Common myeloid progenitor, CD34-positive (primary cell): ENCODE results near the gene SCN1A.

ENCODE experiments used
- CTCF ChIA-PET: fragments of 350-600 bp; sonication (Branson Sonifier 250); formaldehyde crosslinking; loops from one replicate; lab custom pipeline; 2021; ENCODE audit warnings: antibody characterized with exemption; lab: Charles Lee
- POLR2A ChIA-PET: fragments of 350-600 bp; sonication (Branson Sonifier 250); formaldehyde crosslinking; loops from one replicate; lab custom pipeline; 2021; ENCODE audit warnings: antibody characterized with exemption; lab: Charles Lee
- DNase-seq, 3 donors: peaks; one replicate each; pipeline versions ENCODE4 v3.0.0 to v3.0.0-alpha.2; 2013
- H3K27ac ChIP-seq, 2 experiments: 1 replicate in 1 of 2; 2 replicates in 1 of 2; pipeline ENCODE4 v1.7.0; 2013; ENCODE audit warnings: inconsistent platforms in 2 of 2, low read length in 2 of 2, mild to moderate bottlenecking in 2 of 2, low read depth in 1 of 2, moderate library complexity in 1 of 2; ENCODE audit not compliant: severe bottlenecking in 2 of 2, insufficient read depth in 1 of 2, poor library complexity in 1 of 2
- H3K27me3 ChIP-seq, 5 experiments: replicated peaks in 2 of 5; 1 replicate in 3 of 5; 2 replicates in 2 of 5; pipeline versions ENCODE4 v1.6.1 to v1.7.0; 2013; ENCODE audit warnings: low read length in 4 of 5, mild to moderate bottlenecking in 2 of 5, moderate library complexity in 2 of 5, inconsistent platforms in 1 of 5; ENCODE audit not compliant: insufficient read depth in 5 of 5, control insufficient read depth in 4 of 5
- H3K36me3 ChIP-seq, 4 experiments: 1 replicate in 2 of 4; 2 replicates in 2 of 4; pipeline versions ENCODE4 v1.6.1 to v1.7.0; 2013; ENCODE audit warnings: low read length in 3 of 4, control low read depth in 1 of 4, mild to moderate bottlenecking in 1 of 4; ENCODE audit not compliant: control insufficient read depth in 4 of 4, insufficient read depth in 4 of 4
- H3K4me1 ChIP-seq, 4 experiments: 1 replicate in 3 of 4; 2 replicates in 1 of 4; pipeline versions ENCODE4 v1.6.1 to v1.7.1; 2013; ENCODE audit warnings: low read length in 3 of 4, mild to moderate bottlenecking in 3 of 4, control low read depth in 1 of 4, inconsistent platforms in 1 of 4, moderate library complexity in 1 of 4; ENCODE audit not compliant: control insufficient read depth in 4 of 4, insufficient read depth in 4 of 4; ENCODE audit errors: control extremely low read depth in 1 of 4
- H3K4me3 ChIP-seq, 7 experiments: 1 replicate in 4 of 7; 2 replicates in 3 of 7; pipeline versions ENCODE4 v1.5.1 to v1.7.0; 2013; ENCODE audit warnings: mild to moderate bottlenecking in 7 of 7, low read length in 6 of 7, moderate library complexity in 6 of 7, inconsistent platforms in 2 of 7, low read depth in 2 of 7, control low read depth in 1 of 7; ENCODE audit not compliant: insufficient read depth in 4 of 7, control insufficient read depth in 1 of 7; ENCODE audit errors: extremely low read depth in 1 of 7
- H3K9me3 ChIP-seq, 5 experiments: 1 replicate in 4 of 5; 2 replicates in 1 of 5; pipeline versions ENCODE4 v1.6.1 to v1.7.1; 2013; ENCODE audit warnings: low read length in 4 of 5, mild to moderate bottlenecking in 2 of 5, inconsistent platforms in 1 of 5, low read depth in 1 of 5, moderate library complexity in 1 of 5; ENCODE audit not compliant: control insufficient read depth in 4 of 5, insufficient read depth in 2 of 5; ENCODE audit errors: control extremely low read depth in 1 of 5
- WGBS: methylation state at CpG from one replicate; pipeline ENCODE4 v1.1.5; 2013; ENCODE audit not compliant: insufficient coverage; 5-methylcytosine and 5-hydroxymethylcytosine counted together

Gene SCN1A

DNA sequence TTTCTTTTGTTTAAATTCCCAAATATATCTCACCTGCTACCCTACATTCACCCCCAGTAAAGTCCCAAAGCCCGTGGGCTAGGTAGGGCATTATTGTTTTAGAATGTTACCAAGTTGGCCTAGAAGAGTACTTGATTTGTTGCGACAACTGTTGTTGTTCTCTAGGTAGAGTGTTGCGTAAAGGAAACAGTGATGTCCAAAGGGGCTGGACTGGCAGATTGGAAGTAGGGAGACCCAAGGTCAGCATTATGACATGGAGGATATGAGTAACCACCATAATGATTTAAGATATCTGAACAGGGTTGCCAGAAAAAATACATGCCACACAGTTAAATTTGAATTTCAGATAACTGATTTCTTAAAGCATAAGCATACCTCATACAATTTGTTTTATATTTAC, 39.2 kb downstream of the SCN1A start:
- H3K4me1 ChIP-seq = peaks cover 0 to 7% (median 3%) of the 10 kb centered on the region in 4 experiments
- no peak for DNase-seq
- CTCF ChIA-PET = no interaction called here

DNA sequence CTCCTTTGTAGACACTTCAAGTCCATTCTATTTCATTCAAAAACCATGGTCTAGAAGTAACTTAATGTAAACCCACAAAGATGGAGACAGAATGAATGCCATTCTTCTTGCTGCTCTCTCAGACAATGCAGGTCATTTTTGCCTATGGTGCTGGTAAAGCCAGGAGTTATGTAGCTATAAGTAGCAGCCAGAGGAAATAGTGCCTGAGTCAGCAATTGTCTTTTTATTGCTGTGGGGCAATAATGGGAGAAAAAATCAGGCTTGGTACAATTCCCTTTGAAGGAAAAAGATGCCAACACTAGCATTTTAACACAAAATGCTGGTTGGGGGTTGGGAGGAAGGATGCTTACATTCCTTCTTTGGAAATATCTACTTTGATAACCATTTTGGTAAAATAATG, 43.5 kb downstream of the SCN1A start:
- H3K9me3 ChIP-seq = no peaks in the 10 kb centered on the region
- H3K4me3 ChIP-seq = no peak overlapping the region
- no peak overlapping the region for H3K27ac ChIP-seq
- CTCF ChIA-PET = no interaction called here
- no peaks in the 10 kb centered on the region for H3K27me3 ChIP-seq
- H3K36me3 ChIP-seq = no peaks in the 10 kb centered on the region
- DNase-seq = no peak
- H3K4me1 ChIP-seq = no peaks in the 10 kb centered on the region
- POLR2A ChIA-PET = no interaction called here

More for the DNA sequence above, 39.2 kb downstream of the SCN1A start:
- Histone ChIP-seq H3K9me3 (no peaks in the 10 kb centered on the region), H3K27me3 (no peaks in the 10 kb centered on the region), H3K36me3 (no peaks in the 10 kb centered on the region), H3K4me3 (no peak overlapping the region), H3K27ac (no peak overlapping the region)
- POLR2A ChIA-PET = no interaction called here
- WGBS = 91% methylated on average over 2 of the region's 3 CpGs

DNA sequence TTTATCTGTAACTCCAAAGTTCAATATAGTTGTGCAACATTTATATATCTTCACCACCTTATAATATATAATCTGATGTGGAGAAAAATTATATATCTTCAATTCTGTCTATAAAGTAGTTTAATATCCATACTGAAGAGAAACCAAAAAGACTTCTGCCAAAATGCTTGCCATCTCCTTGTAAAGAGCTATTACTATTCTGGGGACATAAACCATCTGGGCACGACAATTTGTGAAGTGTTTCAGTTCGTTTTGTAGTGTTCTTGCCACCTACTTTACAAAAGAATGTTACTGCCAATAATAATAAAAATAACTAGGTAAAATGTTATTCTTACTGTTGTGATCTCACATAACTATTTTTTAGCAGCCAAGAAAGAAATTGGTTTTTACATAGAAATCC, 45.1 kb downstream of the SCN1A start:
- ChIA-PET CTCF (no interaction called here), POLR2A (no interaction called here)
- no CpG with 5 or more reads among the region's 2 CpGs for WGBS

DNA sequence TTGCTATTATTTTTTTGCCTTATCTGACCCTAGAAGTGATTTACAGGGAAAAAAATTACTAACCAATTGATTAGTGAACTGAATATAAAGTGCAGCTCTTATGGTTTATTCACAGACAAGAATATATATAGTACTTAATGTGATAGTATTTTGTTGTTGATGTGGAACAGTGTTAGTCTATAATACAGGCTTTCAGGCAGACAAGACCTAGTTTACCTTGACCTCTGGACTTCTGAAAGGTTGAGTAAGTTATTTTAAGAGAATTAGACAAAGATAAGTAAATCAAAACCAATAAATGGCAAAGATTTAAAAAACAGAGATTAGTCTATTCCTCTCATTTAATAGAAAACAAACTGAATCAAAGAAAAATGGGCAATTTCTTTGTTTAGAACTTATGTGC, 46.0 kb downstream of the SCN1A start:
- CTCF ChIA-PET = interaction anchor here (1.4 kb wide), 1 partner anchor 15 kb away, joined by 3 read pairs; no protein-coding TSS in a partner anchor
- H3K36me3 ChIP-seq = no peaks in the 10 kb centered on the region
- H3K9me3 ChIP-seq = no peaks in the 10 kb centered on the region
- H3K27me3 ChIP-seq = no peaks in the 10 kb centered on the region
- H3K4me1 ChIP-seq = no peaks in the 10 kb centered on the region
- no peak overlapping the region for H3K27ac ChIP-seq
- POLR2A ChIA-PET = no interaction called here
- no peak for DNase-seq
- H3K4me3 ChIP-seq = no peak overlapping the region

More for the DNA sequence above, 45.1 kb downstream of the SCN1A start:
- H3K27ac ChIP-seq = no peak overlapping the region
- H3K4me1 ChIP-seq = no peaks in the 10 kb centered on the region
- no peak for DNase-seq
- no peak overlapping the region for H3K4me3 ChIP-seq
- H3K9me3 ChIP-seq = no peaks in the 10 kb centered on the region
- H3K36me3 ChIP-seq = no peaks in the 10 kb centered on the region
- no peaks in the 10 kb centered on the region for H3K27me3 ChIP-seq

DNA sequence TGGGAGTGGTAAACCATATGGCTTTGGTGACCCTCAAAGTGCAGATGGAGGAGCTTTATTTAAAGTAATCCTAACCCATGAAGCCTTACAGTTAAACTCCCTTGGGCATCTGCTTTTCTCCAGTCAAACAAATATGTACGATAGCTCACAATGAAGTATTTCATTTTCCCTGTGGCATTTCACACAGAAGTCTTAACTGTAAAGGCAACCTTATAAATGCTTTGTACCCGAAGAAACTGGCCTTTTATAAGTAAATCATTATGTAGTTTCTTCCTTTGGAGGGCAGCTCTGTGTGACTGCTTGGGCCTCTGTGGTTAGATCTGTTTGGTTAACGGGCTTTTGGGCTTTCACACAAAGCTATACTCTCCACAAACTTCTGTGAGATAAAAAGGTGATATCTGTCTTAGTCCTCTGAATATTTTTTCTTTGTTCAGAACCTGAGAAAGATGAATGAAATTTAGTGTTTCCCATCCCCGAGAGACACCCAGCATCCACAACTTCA, 46.6 kb downstream of the SCN1A start:
- no peak overlapping the region for H3K27ac ChIP-seq
- ChIA-PET CTCF (interaction anchor here (1.4 kb wide), 1 partner anchor 14 kb away, joined by 3 read pairs; no protein-coding TSS in a partner anchor), POLR2A (no interaction called here)
- H3K36me3 ChIP-seq = no peaks in the 10 kb centered on the region
- H3K9me3 ChIP-seq = no peaks in the 10 kb centered on the region
- no peak overlapping the region for H3K4me3 ChIP-seq
- H3K4me1 ChIP-seq = no peaks in the 10 kb centered on the region
- no peaks in the 10 kb centered on the region for H3K27me3 ChIP-seq
- no peak for DNase-seq
- WGBS = 25% methylated on average over 1 of the region's 4 CpGs

DNA sequence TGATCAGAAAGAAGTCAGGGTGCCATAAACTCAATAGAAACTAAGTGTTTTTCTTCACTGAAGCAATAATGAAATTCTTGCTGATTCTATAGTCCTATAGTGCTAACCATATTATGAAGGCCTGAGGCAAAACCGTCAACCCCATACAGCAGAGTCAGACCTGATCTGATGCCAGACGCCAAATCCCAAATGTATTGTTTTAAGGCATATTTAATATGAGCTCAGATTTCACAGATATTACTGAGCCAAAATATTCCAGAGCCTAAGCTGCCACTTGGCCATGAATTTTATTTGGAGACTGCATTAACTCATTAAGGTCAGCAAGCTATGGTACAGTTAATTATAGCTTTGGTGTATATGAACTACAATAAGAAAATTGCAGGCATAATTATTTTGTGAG, 53.4 kb downstream of the SCN1A start:
- ChIA-PET POLR2A (no interaction called here), CTCF (interaction anchor here (1.0 kb wide), 1 partner anchor 20 kb away, joined by 3 read pairs; no protein-coding TSS in a partner anchor)
- Histone ChIP-seq H3K9me3 (no peaks in the 10 kb centered on the region), H3K4me1 (no peaks in the 10 kb centered on the region), H3K4me3 (no peak overlapping the region), H3K27me3 (no peaks in the 10 kb centered on the region), H3K36me3 (no peaks in the 10 kb centered on the region), H3K27ac (no peak overlapping the region)
- no peak for DNase-seq
- WGBS = no CpG with 5 or more reads among the region's 2 CpGs

DNA sequence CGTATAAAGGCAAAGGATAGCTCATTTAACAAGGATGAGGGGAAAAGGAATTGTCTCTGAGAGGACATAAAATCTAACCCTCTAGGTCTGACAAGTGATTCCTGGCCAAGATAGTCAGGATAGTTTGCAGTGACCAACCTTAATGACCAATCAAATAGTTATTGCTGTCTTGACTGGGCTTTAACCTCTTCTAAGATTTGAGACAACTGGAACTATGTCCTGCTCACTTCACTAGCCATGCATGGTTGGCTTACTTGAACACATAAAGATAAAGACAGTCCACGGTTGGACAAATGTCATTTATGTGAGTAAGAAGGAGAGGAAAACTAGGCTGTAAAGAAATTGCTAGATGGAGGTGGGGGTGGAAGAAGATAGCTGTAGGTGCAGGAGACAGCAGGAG, 53.8 kb downstream of the SCN1A start:
- Histone ChIP-seq H3K9me3 (no peaks in the 10 kb centered on the region), H3K36me3 (no peaks in the 10 kb centered on the region), H3K4me3 (no peak overlapping the region), H3K27me3 (no peaks in the 10 kb centered on the region), H3K4me1 (no peaks in the 10 kb centered on the region), H3K27ac (no peak overlapping the region)
- no peak for DNase-seq
- ChIA-PET CTCF (interaction anchor here (1.0 kb wide), 1 partner anchor 20 kb away, joined by 3 read pairs; no protein-coding TSS in a partner anchor), POLR2A (no interaction called here)
- WGBS = 66% methylated on average over 2 of the region's 2 CpGs
